GM18858 (cell line): ENCODE data around the gene C14orf119.

Experiments
- ATAC-seq: cut with Tn5 transposase; IDR thresholded peaks from one replicate; pipeline ENCODE4 v1.9.1; 2021; ENCODE audit not compliant: unreplicated experiment

The C14orf119 gene

GRCh38 chr14:23146351-23146910 is 51.1 kb downstream of the C14orf119 start:
- no peak for ATAC-seq

GRCh38 chr14:23146980-23147379 is 51.7 kb downstream of the C14orf119 start:
- ATAC-seq: no peak

DNA sequence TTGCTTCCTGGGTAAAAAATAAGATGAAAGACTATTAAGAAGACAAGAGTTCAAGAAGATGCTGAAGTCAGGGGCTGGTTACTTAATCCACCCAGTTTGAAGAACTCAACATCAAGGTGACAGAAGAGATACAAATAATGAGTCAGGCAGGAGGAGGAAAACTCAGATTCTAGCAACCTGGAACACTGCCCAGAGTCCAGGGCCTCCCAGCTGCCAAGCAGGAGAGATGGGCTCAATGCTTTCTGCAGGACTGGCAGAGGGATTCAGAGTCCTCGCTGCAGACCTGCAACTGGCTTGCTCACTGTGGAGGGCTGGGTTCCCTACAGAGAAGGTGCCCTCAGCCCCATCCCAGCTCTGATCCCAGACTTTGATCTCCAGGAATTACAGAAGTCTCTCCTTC is 52.4 kb downstream of the C14orf119 start:
- no peak for ATAC-seq

DNA sequence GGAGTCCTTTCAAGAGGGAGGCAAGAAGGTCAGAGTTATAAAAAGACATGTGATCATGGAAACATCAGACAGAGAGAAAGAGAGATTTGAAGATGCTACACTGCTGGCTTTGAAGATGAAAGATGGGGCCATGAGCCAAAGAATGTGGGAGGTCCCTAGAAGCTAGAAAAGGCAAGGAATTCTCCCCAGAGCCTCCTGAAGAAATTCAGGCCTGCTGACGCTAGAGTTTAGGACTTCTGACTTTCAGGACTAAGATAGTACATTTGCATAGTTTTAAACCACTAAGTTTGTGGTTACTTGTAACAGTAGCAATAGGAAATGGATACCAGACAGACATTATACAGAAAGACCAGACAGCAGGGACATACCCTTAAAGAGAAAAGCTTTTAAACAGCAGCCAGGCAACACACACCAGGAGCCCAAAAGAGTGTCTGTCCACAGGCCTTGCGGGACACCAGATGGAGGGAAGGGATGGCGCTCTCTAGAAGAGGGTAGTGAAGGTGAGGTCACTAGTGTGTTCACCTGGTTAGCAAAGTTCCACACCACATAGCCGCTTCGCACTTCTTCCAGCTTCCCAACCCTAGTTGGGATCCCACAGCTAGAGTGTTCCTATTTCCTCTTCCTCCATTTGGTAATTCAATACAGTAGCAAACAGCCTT is 53.4 kb downstream of the C14orf119 start:
- ATAC-seq: no peak

DNA sequence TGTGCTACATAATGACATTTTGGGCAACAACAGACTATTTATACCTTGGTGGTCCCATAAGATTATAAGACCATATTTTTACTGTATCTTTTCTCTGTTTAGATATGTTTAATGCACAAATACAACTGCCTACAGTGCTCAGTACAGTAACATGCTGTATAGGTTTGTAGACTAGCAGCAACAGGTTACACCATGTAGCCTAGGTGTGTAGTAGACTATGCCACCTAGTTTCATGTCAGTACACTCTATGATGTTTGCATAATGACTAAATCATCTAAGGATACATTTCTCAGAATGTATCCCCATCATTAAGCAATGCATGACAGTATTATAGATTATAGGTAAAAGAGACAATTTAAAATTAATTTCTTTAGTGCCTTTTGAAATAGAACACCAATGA is 54.4 kb downstream of the C14orf119 start:
- ATAC-seq: no peak
